Activated CD4-positive, alpha-beta T cell treated with anti-CD3 and anti-CD28 coated beads, Interleukin-2, Interleukin-4, amounts not matched to agents 100 ng/mL and 50 ng/mL, durations not matched to agents 16 hours and 8 hours (primary cell): ENCODE data around the gene POMP.

Experiments
- DNase-seq: peaks from one replicate; pipeline ENCODE4 v3.0.0-alpha.2; 2020; ENCODE audit warnings: low spot score

Gene POMP, protein sequence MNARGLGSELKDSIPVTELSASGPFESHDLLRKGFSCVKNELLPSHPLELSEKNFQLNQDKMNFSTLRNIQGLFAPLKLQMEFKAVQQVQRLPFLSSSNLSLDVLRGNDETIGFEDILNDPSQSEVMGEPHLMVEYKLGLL

DNA sequence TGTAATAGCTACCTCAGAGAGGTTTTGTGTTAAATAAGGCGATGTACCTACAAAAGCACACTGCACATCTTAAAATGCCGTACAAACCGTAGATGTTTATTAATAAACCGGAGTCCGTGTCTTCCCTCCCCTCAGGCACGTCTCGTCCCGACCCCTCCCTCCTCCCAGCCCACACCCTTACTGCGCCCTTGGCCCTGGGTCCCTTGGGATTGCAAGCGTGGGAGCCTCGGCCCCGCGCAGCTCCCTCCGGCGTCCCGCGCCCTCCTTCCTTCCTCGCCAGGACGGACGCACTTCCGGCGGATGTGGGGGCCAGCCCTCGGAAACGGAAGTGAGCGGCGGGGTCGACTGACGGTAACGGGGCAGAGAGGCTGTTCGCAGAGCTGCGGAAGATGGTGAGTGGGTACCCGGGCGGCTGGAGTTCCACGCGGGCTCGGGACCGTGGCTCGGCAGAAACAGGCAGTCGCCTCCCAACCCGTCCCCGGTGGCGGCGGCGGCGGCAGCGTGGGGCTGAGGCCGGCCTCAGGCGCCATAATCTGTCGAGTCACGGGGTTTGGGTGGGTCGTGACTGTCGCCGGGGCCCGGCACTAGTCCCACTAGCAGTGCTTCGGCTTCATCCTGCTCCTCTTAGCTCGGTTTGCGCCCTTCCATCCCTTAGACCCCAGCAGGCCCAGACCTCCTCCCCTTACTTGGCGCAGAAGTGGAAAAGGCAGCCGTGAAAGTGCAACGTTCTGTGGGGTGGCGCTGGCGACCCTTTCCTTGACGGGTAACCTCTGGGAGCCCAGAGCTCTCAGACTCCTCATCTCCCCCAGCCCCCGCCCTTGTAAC lies at the start of gene POMP:
Gene POMP, plus strand, starts transcription at position 335 of the 825 bp plus-strand sequence. Its CDS starts 55 bp downstream, at position 390.
- DNase-seq: peak; percentile 90

DNA sequence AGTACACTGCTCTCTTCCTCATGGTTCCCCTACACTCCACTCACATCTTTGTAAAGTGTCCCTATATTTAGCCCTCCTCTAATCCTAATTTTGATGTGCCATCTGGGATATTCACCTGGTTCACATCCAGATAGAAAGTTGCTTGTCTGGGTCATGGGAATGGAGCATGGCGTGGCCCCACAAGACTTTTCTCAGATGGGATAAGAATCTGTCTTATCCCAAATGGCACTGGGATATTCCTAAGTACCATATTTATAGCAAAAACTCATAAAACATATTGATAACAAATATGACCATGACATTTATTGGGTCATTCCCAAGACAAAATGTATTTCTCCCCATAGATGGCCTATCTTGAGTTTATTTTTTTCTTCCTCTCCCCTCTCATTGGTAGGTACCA lies 49.5 kb upstream of the POMP start:
- DNase-seq: no peak

DNA sequence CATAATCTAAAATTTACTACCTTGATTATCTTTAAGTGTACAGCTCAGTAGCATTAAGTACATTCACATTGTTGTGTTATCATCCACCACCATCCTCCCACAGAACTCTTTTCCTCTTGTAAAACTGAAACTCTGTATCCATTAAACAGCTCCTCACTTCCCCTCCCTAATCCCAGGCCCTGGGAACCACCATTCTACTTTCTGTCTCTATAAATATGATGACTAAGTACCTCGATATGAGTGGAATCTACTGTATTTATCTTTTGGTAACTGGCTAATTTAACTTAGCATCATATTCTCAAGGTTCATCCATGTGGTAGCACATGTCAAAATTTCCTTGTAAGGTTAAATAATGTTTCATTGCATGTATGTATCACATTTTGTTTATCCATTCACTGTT lies 49.0 kb upstream of the POMP start:
- DNase-seq: no peak

DNA sequence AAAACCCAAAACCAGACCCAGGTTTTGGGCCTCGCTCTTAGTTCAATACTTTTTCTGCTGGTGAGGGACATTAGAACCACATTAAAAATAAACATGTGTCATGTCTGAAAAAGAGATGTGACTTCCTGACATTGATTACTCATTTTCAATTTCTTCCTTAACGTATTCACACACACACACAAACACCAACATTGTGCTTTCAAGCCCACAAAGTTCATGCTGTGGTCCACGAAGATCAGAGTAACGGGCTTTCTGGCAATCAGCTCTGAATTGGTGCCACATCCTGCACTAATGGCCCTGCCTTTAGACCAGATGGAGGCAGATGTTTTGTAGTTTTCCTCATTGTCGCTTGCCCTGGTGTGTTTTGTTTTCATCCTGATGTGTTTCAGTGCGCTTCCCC lies 47.9 kb upstream of the POMP start:
- peak; percentile 14 for DNase-seq

DNA sequence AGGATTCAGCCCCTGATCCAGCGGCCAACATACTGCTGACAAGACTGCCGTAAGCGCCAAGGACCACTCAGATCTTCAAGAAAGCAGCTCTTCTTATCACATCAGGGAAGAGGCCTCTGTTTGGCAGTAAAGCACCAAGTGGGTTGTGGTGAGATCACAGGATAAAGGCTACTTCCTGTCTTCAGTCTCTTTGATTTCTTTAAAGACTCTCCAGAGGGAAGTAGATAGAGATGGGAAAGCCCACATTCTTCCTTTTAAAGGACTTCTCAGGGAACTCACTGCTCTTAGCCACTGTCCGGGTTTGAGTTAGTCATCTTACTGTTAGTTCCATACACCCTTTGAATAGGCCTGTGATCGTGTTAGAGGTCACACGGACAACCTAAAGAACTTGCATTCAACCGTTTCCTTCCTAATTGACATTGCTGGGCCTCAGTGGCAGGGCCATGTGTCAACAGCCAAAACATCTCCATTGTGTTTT lies 47.2 kb upstream of the POMP start:
- peak; percentile 42 for DNase-seq

DNA sequence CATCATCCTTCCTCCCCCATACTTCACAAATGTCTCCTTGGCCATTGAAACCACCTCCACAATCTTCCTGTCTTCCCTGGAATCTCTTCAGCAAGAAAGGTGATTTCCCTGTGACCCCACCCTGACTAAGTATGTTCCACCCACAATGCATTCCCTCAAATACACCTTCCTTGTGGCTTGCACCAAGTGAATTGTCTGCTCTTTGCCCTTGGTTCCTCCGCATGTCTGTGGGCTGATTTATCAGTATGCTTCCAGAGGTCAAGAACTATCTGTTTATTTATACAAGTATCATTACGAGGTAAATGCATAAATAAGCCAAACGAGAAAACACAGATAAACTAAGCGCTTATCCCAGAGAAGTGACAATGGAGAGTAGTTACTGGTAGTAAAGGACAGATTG lies 45.4 kb upstream of the POMP start:
- no peak for DNase-seq

DNA sequence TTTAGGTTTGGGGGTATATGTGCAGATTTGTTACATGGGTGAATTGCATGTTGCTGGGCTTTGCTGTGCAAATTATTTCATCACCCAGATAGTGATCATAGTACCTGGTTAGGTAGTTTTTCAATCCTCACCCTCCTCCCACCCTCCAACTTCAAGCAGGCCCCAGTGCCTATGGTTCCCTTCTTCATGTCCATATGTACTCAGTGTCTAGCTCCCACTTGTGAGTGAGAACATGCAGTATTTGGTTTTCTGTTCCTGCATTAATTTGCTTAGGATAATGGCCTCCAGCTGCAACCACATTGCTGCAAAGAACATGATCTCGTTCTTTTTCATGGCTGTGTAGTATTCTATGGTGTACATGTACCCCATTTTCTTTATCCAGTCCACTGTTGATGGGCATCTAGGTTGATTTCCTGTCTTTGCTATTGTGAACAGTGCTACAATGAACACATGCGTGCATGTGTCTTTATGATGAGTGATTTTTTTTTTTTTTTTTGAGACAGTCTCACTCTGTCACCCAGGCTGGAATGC lies 42.9 kb upstream of the POMP start:
- DNase-seq: no peak

DNA sequence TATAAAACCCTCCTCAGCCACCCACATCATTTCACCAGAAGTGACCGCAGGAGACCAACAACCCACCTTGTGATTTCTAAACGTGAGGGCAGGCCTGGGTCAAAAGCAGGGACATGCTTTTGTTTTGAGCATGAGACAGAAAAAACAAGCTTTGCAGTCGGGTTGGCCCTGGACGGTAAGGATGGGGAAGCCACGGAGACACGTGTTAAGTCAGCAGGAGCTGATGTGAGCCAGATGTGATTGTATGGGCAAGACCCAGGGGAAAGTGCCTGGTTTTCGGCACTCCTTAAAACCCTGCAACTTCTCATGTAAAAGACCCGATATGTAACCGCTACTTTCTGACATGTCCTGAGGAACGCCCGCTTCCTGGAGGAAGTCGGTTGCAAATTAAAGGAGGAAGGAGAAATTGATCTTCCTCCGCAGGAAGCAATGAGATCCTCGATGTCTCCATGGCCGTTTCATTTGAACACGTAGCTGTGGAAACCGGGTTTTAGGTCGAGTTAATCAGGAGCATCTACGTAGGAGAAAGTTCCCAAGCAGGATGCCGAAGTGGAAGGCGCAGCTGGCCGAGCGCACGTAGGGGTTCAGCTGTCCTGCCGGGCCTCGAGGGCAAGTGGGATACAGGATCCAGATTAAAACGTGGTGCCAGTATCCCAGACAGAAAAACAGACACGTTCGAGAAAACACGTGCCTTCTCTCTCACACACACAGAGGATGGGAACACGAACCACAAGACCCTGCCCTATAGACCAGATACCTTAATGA lies 40.5 kb upstream of the POMP start:
- DNase-seq: no peak

DNA sequence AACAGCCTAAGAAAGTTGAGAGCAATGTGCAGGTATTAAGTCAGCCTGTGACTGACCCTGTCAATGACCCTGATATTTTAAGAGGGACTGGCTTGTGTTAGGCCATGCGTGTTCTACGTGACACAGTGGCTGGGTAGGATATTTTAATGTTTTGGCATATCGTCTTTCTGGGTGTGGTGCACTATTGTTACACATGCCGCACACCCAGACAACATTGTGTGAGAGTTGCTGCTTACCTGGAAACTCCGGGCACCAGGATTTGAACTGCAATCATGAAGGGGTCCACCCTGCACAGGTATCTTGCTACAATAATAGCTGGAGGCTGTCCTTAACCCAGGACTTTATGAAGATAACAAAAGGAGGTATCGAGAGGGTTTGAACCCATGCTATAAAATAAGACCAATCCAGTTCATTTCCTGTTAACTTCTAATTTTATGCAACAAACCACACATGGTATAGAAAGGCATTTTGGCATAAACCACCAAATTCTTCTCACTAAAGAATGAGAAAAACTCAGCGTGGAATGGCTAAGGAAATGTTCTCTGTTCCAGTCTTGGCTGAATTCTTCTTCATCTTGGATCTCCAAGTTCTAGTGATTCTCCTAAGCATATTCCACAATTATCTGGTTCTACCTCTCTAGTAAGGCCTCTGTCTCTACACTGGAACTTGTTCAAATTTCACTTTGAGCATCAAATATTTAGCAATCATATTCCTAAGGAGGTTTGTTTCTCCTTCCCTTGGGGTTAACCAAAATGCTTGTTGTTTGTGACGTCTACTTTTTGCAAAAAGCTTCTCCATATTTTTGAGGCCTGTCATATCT lies 38.7 kb upstream of the POMP start:
- no peak for DNase-seq

DNA sequence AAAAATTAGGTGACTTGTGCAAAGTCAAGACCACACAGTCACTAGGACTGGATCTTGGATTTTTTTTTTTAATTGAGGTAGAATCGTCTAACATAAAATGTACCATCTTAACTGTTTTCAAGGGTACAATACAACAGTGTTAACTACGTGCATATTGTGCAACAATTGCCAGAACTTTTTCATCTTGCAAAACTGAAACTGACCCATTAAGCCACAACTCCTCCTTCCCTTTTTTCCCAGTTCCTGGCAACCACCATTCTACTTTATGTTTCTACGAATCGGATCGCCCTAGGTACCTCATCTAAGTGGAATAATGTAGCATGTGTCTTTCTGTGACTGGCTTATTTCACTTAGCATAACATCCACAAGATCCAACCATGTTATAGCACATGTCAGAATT lies 37.5 kb upstream of the POMP start:
- no peak for DNase-seq

DNA sequence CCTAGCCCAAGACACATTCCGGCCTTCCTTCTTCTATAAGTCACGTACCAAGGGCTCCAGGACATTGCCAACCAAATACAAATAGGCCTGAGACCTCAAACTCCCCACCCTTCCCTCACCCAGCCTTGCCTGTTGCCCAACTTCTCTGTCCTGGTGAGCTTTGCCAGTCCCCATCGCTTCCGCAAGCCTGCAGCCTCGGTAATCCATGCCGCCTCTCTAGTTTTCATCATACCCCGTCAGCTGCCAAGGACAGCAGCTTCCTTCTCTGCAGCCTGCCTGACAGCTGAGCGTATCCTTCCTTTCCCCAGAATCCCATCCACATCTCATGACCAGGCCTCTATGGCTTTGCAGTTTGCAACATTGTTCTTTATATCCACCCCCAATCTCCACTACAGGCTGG lies 36.6 kb upstream of the POMP start:
- DNase-seq: no peak

DNA sequence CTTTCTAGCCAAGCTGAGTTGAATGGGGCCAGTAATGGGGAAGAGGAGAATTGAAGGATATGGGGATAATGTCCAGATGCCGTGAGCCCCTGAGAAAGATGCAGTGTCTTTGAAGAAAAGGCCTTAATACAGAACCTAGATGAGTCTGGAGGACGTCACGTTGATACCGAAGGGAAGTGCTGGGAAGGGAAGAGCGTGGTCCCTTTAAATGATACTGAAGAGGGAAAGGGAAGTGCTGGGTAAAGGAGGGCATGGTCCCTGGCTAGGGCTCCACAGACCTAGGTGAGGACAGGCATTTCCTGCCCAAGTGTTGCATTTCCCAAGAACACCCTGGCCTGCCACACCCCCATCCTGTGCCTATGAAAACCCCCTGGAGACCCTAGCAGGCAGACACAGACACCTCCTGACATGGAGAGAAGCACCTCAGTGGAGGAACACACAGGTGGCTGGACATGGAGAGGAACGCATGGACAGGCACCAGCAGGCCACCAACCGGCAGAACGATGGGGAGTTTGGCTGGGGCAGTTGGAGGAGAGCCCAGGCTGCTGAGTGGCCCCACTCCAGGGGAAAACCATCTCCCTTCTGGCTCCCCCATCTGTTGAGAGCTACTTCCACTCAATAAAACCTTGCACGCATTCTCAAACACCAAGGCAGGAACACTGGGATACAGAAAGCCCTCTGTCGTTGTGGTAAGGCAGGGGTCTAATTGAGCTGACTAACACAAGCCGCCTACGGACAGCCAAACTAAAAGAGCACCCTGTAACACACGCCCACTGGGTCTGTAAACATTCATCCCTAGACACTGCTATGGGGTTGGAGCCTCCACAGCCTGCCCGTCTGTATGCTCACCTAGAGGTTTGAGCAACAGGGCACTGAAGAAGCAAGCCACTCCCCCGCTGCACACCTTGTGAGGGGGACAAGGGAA lies 34.9 kb upstream of the POMP start:
- DNase-seq: no peak

DNA sequence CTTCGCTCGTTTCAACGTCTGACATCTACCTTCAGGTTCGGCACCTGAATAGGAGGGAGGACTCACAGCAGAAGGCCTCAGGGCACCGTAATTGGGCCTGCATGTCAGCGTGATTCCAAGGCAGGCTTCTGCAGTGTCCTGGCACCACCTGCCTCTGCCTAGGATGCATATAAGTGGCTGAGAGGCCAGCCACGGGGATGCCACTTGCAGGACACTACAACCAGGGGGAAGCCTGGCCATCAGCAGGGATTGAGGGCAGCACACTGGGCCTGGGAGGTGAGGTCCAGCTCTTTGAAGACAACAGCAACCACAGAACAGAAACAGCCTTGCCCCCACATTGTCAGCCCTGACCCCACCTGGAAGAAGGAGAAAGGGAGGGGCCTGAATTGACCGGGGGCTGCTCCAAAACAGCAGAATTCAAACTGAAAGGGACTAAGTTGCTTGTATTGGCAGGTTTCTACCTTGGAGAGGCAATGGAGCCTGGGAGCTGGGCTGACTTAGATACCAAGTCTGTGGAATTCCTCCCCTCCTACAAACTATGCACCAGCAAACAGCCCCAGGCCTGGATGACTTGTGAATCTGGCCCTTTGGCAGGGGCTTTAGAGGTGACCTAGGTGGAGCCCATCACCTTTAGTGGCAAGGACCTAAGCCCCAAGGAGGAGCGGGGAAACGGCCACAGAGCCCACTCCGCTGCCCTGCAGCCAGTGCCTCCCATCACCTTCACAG lies 34.1 kb upstream of the POMP start:
- DNase-seq: no peak

DNA sequence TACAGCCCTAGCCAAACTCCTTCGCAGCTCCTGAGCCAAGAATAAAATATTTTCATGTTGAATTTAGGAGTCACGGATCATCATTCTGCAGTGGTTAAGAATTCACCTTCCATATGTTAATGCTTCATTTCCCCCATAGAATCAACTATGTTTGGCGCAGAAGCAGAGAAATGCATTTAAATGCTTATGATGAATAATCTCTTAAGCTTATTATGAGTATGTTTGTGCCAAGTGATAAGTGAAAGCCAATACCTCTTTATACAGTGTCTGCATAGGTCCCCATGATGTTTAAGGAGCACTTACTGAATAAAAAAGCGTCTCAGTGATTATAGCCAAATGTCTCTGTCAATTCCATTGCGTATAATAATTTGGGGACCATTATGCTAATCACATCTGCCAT lies 32.7 kb upstream of the POMP start:
- DNase-seq: no peak

DNA sequence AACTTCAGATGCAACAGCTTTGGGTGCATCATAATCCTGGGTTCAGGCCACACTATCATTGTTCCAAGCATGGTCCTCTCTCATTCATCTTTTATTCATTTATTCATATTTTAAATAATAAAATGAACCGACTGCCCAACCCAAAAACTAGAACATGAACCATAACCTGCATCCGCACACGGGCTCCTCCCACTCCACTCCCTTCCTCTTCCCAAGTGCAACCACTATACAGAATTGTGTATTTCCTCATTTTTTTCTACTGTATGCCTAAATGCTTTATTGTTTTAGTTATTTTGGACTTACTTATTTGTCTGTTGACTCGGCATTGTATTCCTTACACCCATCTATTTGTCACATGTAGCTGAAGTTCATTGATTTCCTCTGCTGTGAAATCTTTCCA lies 30.7 kb upstream of the POMP start:
- DNase-seq: no peak

DNA sequence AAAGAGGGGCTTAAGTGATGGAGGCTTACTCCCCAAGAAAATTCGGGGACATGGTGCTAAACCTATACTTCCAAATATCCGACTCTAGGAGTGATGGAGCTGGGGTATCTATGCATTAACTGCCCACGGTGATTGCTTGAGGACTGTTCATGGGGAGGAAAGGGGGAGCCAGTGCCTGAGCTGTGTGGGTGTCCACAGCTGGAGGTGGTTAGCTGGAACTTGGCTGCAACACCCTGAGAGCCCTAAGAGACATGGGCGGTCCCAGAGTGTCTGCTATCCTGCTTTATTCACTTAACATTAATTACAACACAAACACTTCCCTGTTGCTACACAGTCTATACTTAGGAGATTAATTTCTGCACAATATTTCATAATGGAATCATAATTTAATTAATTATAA lies 28.1 kb upstream of the POMP start:
- DNase-seq: no peak

DNA sequence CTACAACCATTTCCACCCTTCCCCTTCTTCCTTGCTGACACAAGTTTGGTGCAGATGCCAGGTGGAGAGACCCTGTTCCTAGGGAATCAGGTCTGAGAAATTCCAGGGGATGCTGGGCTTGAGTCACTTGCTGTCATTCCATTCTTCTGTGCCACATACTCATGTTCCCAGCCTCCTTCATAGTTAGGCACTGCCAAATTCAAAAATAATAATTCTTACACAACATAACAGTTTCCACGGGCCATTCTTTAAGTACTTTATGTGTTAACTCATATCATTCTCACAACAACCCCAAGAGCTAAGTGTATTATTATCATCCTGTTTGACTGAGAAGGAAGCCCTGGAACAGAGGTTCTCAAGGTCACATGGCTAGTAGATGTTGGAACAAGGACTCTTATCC lies 27.1 kb upstream of the POMP start:
- DNase-seq: no peak

DNA sequence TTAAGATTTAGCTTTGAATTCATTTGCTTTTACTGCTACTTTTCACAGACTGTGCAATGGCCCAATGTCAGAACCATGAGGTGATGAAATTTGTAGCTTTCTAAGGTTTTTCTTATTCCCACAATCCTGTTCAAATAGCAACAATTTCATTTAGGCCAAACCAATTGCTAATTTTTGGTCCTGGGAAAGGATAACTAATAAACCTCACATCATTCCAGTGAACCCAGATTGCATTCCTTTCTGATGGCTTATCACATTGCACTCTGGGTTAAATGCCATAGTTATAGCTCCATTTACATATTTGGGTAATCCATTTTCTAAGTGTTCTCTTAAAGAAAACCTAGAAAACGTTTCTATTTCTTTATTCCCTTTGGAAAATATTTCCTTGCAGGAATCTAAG lies 22.9 kb upstream of the POMP start:
- DNase-seq: no peak

DNA sequence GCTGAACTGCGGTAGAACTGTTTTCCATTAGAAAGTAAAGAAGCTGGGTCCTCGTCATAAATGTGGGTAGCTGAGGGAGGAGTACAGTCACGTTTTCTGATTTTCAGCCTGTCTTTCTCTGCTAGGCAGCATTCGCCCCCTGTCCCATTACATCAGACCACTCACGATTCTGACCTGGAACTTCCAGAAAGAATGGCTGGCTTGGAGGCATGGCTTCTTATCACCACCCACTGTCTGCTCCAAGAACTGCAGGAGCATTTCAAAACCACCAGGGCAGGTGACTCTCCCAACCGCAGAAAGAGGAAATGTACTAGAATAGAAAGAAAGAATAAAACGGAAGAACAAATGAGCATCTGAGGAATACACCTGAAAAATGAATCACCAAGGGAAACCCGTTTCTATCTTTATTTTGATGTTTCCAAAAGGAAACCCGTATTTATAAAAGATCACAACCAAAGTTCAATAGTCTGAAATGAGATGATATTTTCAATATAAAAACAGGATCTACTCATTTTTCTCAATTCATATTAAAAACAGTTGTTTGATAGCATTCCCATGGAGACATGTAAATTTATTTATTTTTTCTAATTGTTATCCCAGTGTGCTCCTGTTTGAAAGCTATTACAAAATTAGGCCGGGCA lies 22.1 kb upstream of the POMP start:
- DNase-seq: peak; percentile 67
